Natural killer cell treated with Interleukin-12 subunit alpha and Interleukin-12 subunit beta and Interleukin-15 and Interleukin-18, amount 100 ng/mL, for 72 hours (primary cell): ENCODE results near the gene C17orf50. TPM values are rescaled to one million over a fixed set of nuclear protein-coding genes. Genes with fewer than 3 reads are reported as not detected.
A peak's percentile ranks its signal among the peaks of the same experiment; 100 is the strongest.

Experiments
- ATAC-seq, 2 donors: fragments of 150-1000 bp; cut with Tn5 transposase in 1 of 2; sonication (Bioruptor Pico), chemical (Tn5 transposase) in 1 of 2; 2 replicates each; pipeline ENCODE4 v1.10.0; 2021
- DNase-seq: peaks from one replicate; pipeline ENCODE4 v3.0.0; 2022; ENCODE audit warnings: low spot score
- H3K27ac Mint-ChIP-seq, 2 donors: 1 replicate in 1 of 2; 2 replicates in 1 of 2; pipeline ENCODE4 v1.8.0; 2022; ENCODE audit warnings: mixed read lengths in 2 of 2, mild to moderate bottlenecking in 1 of 2, moderate library complexity in 1 of 2
- H3K27me3 Mint-ChIP-seq, 2 donors: 1 replicate in 1 of 2; 2 replicates in 1 of 2; pipeline ENCODE4 v1.8.0; 2022; ENCODE audit warnings: mixed read lengths in 2 of 2
- H3K36me3 Mint-ChIP-seq: one replicate; pipeline ENCODE4 v1.8.0; 2022; ENCODE audit warnings: mixed read lengths
- H3K4me1 Mint-ChIP-seq, 2 donors: 1 replicate in 1 of 2; 2 replicates in 1 of 2; pipeline ENCODE4 v1.8.0; 2022; ENCODE audit warnings: low read depth in 2 of 2, mixed read lengths in 2 of 2, mild to moderate bottlenecking in 1 of 2
- H3K4me3 Mint-ChIP-seq: one replicate; pipeline ENCODE4 v1.8.0; 2022; ENCODE audit warnings: mixed read lengths
- H3K9me3 Mint-ChIP-seq: 2 replicates; pipeline ENCODE4 v1.8.0; 2022; ENCODE audit warnings: mixed read lengths
- total RNA-seq, 2 donors: library from RNA; stranded (reverse); gene quantifications; one replicate each; pipeline ENCODE4 v1.2.3, GENCODE V29; 2022

Gene C17orf50
- total RNA-seq, 2 donors from 2014 or later = not detected

- DNase-seq = no peak
- H3K4me1 Mint-ChIP-seq = peaks cover 11% of the 10 kb centered on the region in 2 donors
- H3K36me3 Mint-ChIP-seq = peaks cover 22% of the 10 kb centered on the region
- no peaks in the 10 kb centered on the region for H3K9me3 Mint-ChIP-seq
- ATAC-seq = no peak
- H3K4me3 Mint-ChIP-seq = no peak overlapping the region
- no peak overlapping the region for H3K27ac Mint-ChIP-seq
- no peaks in the 10 kb centered on the region for H3K27me3 Mint-ChIP-seq
Observed at GRCh38 chr17:35728551-35728950, 32.1 kb upstream of the C17orf50 start.

GRCh38 chr17:35729405-35729833 lies 31.3 kb upstream of the C17orf50 start:
- Mint-ChIP-seq H3K4me1 (peaks cover 11% of the 10 kb centered on the region in 2 donors), H3K36me3 (peaks cover 13% of the 10 kb centered on the region), H3K27me3 (no peaks in the 10 kb centered on the region), H3K9me3 (no peaks in the 10 kb centered on the region), H3K4me3 (no peak overlapping the region), H3K27ac (no peak overlapping the region)
- DNase-seq = no peak
- no peak for ATAC-seq

GRCh38 chr17:35730400-35731005 lies 30.2 kb upstream of the C17orf50 start:
- no peak for DNase-seq
- no peak for ATAC-seq
- peak overlapping the region in 1 of 2 donors; percentile 72 for H3K27ac Mint-ChIP-seq
- H3K4me1 Mint-ChIP-seq = peaks cover 11% of the 10 kb centered on the region in 2 donors
- H3K27me3 Mint-ChIP-seq = no peaks in the 10 kb centered on the region
- H3K36me3 Mint-ChIP-seq = peaks cover 3% of the 10 kb centered on the region
- H3K4me3 Mint-ChIP-seq = peak overlapping the region; percentile 53
- no peaks in the 10 kb centered on the region for H3K9me3 Mint-ChIP-seq

- Mint-ChIP-seq H3K4me1 (peaks cover 11% of the 10 kb centered on the region in 2 donors), H3K27ac (peak within 1 kb of the TSS in 1 of 2 donors; percentile 72), H3K4me3 (peak within 1 kb of the TSS; percentile 53), H3K27me3 (no peaks in the 10 kb centered on the region), H3K9me3 (no peaks in the 10 kb centered on the region), H3K36me3 (no peaks in the 10 kb centered on the region)
- DNase-seq (no peak), ATAC-seq (peak; percentile 45 to 48)
Observed at GRCh38 chr17:35731239-35731916, 29.3 kb upstream of the C17orf50 start, which contains the start of gene RASL10B. Gene RASL10B (plus strand): TSS chr17:35731639. CDS start chr17:35735185, 3,546 bp downstream.

GRCh38 chr17:35731917-35732805 lies 28.5 kb upstream of the C17orf50 start:
- Mint-ChIP-seq H3K36me3 (no peaks in the 10 kb centered on the region), H3K27ac (no peak overlapping the region), H3K27me3 (no peaks in the 10 kb centered on the region), H3K4me1 (peaks cover 11% of the 10 kb centered on the region in 2 donors), H3K9me3 (no peaks in the 10 kb centered on the region), H3K4me3 (peak overlapping the region; percentile 39)
- ATAC-seq (no peak), DNase-seq (no peak)

GRCh38 chr17:35732806-35733136 lies 27.9 kb upstream of the C17orf50 start:
- no peak overlapping the region for H3K27ac Mint-ChIP-seq
- H3K36me3 Mint-ChIP-seq = no peaks in the 10 kb centered on the region
- H3K27me3 Mint-ChIP-seq = no peaks in the 10 kb centered on the region
- no peak for ATAC-seq
- no peaks in the 10 kb centered on the region for H3K9me3 Mint-ChIP-seq
- no peak for DNase-seq
- peaks cover 11% of the 10 kb centered on the region in 2 donors for H3K4me1 Mint-ChIP-seq
- peak overlapping the region; percentile 39 for H3K4me3 Mint-ChIP-seq

GRCh38 chr17:35733366-35733765 lies 27.3 kb upstream of the C17orf50 start:
- H3K4me3 Mint-ChIP-seq = no peak overlapping the region
- no peak for ATAC-seq
- H3K27ac Mint-ChIP-seq = no peak overlapping the region
- DNase-seq = no peak
- H3K36me3 Mint-ChIP-seq = no peaks in the 10 kb centered on the region
- H3K4me1 Mint-ChIP-seq = peaks cover 11% of the 10 kb centered on the region in 2 donors
- H3K9me3 Mint-ChIP-seq = no peaks in the 10 kb centered on the region
- no peaks in the 10 kb centered on the region for H3K27me3 Mint-ChIP-seq

- Mint-ChIP-seq H3K4me1 (peaks cover 11% of the 10 kb centered on the region in 2 donors), H3K4me3 (no peak overlapping the region), H3K36me3 (no peaks in the 10 kb centered on the region), H3K27ac (no peak overlapping the region), H3K27me3 (peaks cover 0 to 2% of the 10 kb centered on the region in 2 donors), H3K9me3 (no peaks in the 10 kb centered on the region)
- DNase-seq (no peak), ATAC-seq (no peak)
Observed at GRCh38 chr17:35734396-35734795, 26.3 kb upstream of the C17orf50 start.

GRCh38 chr17:35735036-35735805 lies 25.5 kb upstream of the C17orf50 start:
- no peak overlapping the region for H3K27ac Mint-ChIP-seq
- H3K9me3 Mint-ChIP-seq = no peaks in the 10 kb centered on the region
- DNase-seq = no peak
- ATAC-seq = no peak
- peaks cover 10 to 11% of the 10 kb centered on the region in 2 donors for H3K4me1 Mint-ChIP-seq
- no peaks in the 10 kb centered on the region for H3K36me3 Mint-ChIP-seq
- peaks cover 0 to 9% of the 10 kb centered on the region in 2 donors for H3K27me3 Mint-ChIP-seq
- H3K4me3 Mint-ChIP-seq = no peak overlapping the region

GRCh38 chr17:35736236-35736635 lies 24.5 kb upstream of the C17orf50 start:
- peaks cover 0 to 10% of the 10 kb centered on the region in 2 donors for H3K27me3 Mint-ChIP-seq
- H3K27ac Mint-ChIP-seq = no peak overlapping the region
- no peak for DNase-seq
- no peaks in the 10 kb centered on the region for H3K36me3 Mint-ChIP-seq
- no peak for ATAC-seq
- H3K4me3 Mint-ChIP-seq = no peak overlapping the region
- no peaks in the 10 kb centered on the region for H3K9me3 Mint-ChIP-seq
- peaks cover 0 to under 1% of the 10 kb centered on the region in 2 donors for H3K4me1 Mint-ChIP-seq

GRCh38 chr17:35738519-35739133 lies 22.1 kb upstream of the C17orf50 start:
- ATAC-seq = no peak
- no peaks in the 10 kb centered on the region for H3K36me3 Mint-ChIP-seq
- H3K4me3 Mint-ChIP-seq = no peak overlapping the region

GRCh38 chr17:35740216-35740615 lies 20.5 kb upstream of the C17orf50 start:
- Mint-ChIP-seq H3K4me3 (no peak overlapping the region), H3K9me3 (no peaks in the 10 kb centered on the region)

More at GRCh38 chr17:35738519-35739133, 22.1 kb upstream of the C17orf50 start:
- no peak for DNase-seq
- Mint-ChIP-seq H3K9me3 (no peaks in the 10 kb centered on the region), H3K27ac (no peak overlapping the region), H3K27me3 (peaks cover 12 to 21% of the 10 kb centered on the region in 2 donors), H3K4me1 (peaks cover 2 to 4% of the 10 kb centered on the region in 2 donors)

More at GRCh38 chr17:35740216-35740615, 20.5 kb upstream of the C17orf50 start:
- Mint-ChIP-seq H3K4me1 (peaks cover 2 to 4% of the 10 kb centered on the region in 2 donors), H3K36me3 (no peaks in the 10 kb centered on the region), H3K27ac (no peak overlapping the region), H3K27me3 (peaks cover 12 to 23% of the 10 kb centered on the region in 2 donors)
- ATAC-seq = no peak
- DNase-seq = no peak
